ENCODE measurements around the gene POP4. TPM values are rescaled to one million over a fixed set of nuclear protein-coding genes. Genes with fewer than 3 reads are reported as not detected.

POP4 gene
- total RNA-seq, 4 donors from 2014 or later = 10.3 to 54.0 (median 36.4) TPM

DNA sequence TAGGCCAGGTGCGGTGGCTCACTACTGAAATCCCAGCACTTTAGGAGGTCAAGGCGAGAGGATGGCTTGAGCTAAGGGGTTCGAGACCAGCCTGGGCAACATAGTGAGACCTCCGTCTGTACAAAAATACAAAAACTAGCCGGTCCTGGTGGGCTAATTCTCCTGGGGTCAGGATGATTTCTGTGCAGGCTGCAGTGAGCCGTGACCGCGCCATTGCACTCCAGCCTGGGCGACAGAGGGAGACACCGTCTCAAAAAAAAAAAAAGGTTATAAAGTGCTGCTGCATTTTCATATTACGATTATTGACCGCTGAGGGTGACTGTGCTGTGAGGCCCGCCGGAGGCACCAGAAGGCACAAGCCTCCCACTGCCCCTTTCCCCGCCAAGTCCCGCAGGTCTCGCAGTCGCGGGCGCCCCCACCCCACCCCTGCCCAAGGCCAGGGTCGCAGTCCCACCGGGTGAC is 58.7 kb downstream of the POP4 start:
- TF ChIP-seq, protein P1, sequence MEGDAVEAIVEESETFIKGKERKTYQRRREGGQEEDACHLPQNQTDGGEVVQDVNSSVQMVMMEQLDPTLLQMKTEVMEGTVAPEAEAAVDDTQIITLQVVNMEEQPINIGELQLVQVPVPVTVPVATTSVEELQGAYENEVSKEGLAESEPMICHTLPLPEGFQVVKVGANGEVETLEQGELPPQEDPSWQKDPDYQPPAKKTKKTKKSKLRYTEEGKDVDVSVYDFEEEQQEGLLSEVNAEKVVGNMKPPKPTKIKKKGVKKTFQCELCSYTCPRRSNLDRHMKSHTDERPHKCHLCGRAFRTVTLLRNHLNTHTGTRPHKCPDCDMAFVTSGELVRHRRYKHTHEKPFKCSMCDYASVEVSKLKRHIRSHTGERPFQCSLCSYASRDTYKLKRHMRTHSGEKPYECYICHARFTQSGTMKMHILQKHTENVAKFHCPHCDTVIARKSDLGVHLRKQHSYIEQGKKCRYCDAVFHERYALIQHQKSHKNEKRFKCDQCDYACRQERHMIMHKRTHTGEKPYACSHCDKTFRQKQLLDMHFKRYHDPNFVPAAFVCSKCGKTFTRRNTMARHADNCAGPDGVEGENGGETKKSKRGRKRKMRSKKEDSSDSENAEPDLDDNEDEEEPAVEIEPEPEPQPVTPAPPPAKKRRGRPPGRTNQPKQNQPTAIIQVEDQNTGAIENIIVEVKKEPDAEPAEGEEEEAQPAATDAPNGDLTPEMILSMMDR (IDR thresholded peaks at IDR 0.05) = peak in 2 of 4 experiments; percentile 8 to 13
- TF ChIP-seq POLR2A (IDR thresholded peaks at IDR 0.05) = no peak
- intact Hi-C loops (cut with DNase I; ENCODE audit: low total_unique reads) = no loop called here
- H3K4me3 ChIP-seq = peak overlapping the region; percentile 74 to 88
- DNase-seq = no peak
- H3K27me3 ChIP-seq = no peaks in the 10 kb centered on the region
- H3K4me1 ChIP-seq = peaks cover 27 to 33% of the 10 kb centered on the region in 2 donors
- H3K36me3 ChIP-seq = no peaks in the 10 kb centered on the region
- H3K9me3 ChIP-seq = no peaks in the 10 kb centered on the region
- peak overlapping the region; percentile 96 to 97 for H3K27ac ChIP-seq

DNA sequence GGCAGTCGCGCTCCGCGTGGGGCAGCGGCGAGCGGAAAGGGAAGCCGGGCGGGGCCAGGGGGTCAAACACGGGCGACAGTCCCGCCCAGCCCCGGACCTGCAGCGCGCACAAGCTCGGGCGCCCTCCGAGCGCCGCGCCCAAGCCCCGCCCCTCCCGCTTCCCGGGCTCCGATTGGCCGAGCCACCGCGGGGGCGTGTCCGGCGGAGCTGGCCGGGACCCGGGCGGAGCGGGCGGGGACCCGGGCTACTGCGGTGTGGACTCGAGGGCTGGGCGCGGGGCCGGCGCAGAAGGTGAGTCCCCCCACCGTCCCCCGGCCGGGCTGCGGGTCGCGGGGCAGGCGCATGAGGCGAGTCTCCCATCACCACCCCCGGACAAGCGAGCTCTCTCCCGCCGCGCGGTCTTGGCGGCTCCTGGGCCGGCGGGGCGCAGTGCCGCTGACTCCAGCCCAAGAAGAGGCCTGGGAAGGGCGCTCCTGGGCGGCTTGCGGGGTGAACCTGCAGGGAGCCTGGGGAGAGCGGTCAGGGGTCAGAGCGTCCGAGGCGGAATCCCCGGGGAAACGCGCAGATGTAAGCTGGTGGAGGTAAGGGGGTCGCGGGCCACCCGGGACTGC is 59.2 kb downstream of the POP4 start, which contains the start of gene PLEKHF1:
Gene PLEKHF1 (plus strand): TSS at position 247 of the 611 bp plus-strand sequence. CDS start 8,379 bp downstream, outside the sequence.
- no peaks in the 10 kb centered on the region for H3K36me3 ChIP-seq
- H3K4me1 ChIP-seq = peaks cover 27 to 33% of the 10 kb centered on the region in 2 donors
- TF ChIP-seq POLR2A (IDR thresholded peaks at IDR 0.05) = peak; percentile 56 to 77
- TF ChIP-seq, protein P1 (IDR thresholded peaks at IDR 0.05) = no peak
- H3K27me3 ChIP-seq = no peaks in the 10 kb centered on the region
- no peaks in the 10 kb centered on the region for H3K9me3 ChIP-seq
- intact Hi-C loops (cut with DNase I; ENCODE audit: low total_unique reads) = no loop called here
- peak; percentile 86 to 93 for DNase-seq
- peak within 1 kb of the TSS; percentile 74 to 88 for H3K4me3 ChIP-seq
- peak within 1 kb of the TSS; percentile 96 to 97 for H3K27ac ChIP-seq

DNA sequence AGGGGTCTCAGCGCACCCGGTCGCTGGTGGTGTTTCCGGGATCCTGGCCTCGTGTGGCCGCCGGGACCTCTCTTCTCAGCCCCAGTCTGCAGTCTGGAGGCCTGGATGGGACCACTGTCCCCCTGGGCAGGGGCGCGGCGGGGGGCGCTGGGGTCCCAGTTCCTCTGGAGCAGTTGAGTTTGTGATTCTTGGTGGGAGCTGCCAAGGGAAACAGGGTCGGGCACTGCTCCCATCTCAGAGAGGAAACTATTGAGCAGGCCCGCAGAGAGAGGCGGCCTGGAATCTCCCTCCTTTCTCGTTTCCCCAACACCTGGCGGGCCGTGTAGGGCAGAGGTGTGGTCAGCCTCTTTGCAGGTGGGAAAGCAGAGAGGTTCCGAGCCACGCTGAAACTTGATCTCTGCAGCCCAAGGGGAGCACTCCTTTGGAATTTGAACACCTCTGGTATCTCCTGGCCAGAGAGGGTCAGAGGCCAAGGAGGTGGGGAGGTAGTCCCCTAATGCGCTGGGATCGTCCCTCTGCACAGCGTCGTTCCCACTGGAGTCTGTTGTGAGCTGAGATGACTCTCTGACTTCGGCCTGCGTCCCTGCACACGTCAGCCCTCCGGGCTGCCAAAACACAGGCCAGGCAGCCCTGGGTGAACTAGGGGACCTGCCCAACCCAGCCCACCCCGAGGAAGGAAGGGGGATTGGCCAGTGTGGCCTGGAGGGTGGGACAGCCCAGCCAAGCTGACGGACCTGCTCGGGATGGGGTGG is 59.9 kb downstream of the POP4 start:
- DNase-seq = peak; percentile 54 to 68
- intact Hi-C loops (cut with DNase I; ENCODE audit: low total_unique reads) = no loop called here
- Histone ChIP-seq H3K9me3 (no peaks in the 10 kb centered on the region), H3K27ac (peak overlapping the region; percentile 96 to 97), H3K4me1 (peaks cover 29 to 33% of the 10 kb centered on the region in 2 donors), H3K36me3 (no peaks in the 10 kb centered on the region), H3K27me3 (no peaks in the 10 kb centered on the region), H3K4me3 (peak overlapping the region; percentile 74 to 88)
- peak in 1 of 2 donors; percentile 35 for TF ChIP-seq POLR2A (IDR thresholded peaks at IDR 0.05)
- TF ChIP-seq, protein P1 (IDR thresholded peaks at IDR 0.05) = no peak

Other genes starting within 250 kb of the POP4 start
- not detected for gene VSTM2B, start 80.3 kb upstream of the POP4 start, total RNA-seq
- 10 to 100 TPM in 3 of 4 donors, 1 to 10 TPM in 1; 7.4 to 35.9 (median 19.7) TPM for gene PLEKHF1, start 59.2 kb downstream of the POP4 start, total RNA-seq
- 10 to 100 TPM in 3 of 4 donors, 1 to 10 TPM in 1; 8.5 to 35.0 (median 31.5) TPM for gene C19orf12, start 109.0 kb downstream of the POP4 start, total RNA-seq
- gene CCNE1, start 205.7 kb downstream of the POP4 start, total RNA-seq = 1 to 10 TPM in 1 of 4 donors, under 1 TPM in 1, not detected in 2; 0.70 to 5.5 TPM

All from uterus (tissue), 4 donors.